AG09309 (cell line): ENCODE measurements around the gene APOL2.

Source experiments
- DNase-seq: peaks from one replicate; pipeline ENCODE4 v3.0.0-alpha.2; 2010; ENCODE audit warnings: low read depth
- H3K4me3 ChIP-seq: 2 replicates; pipeline ENCODE4 v1.5.1; 2011; ENCODE audit warnings: mild to moderate bottlenecking, low read depth, low read length, moderate library complexity; ENCODE audit not compliant: control insufficient read depth
- TF ChIP-seq, protein P1 (sequence below): IDR thresholded peaks from 2 replicates; pipeline ENCODE4 v1.5.1; 2011; ENCODE audit warnings: mild to moderate bottlenecking, low read depth, low read length, inconsistent platforms; ENCODE audit not compliant: insufficient read depth, control insufficient read depth; ENCODE audit errors: missing control alignments

The APOL2 gene

DNA sequence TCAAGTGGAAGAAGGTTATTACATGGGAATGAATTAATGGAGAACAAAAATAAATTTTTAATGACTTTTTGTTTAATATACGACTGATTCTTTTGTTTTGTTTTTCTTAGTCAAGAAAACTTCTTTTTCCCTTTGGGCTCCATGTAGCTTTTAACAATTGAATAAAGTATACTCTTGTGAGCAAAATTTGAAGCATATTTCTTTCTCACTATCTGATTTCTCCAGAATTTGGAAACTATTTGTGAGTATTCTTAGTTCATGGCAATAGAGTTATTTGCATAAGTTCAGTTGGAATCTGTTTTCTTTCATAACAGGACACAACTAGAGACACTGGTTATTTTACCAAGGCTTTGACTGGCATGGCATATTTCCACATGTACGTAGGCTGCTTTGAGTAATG is 9.8 kb upstream of the APOL2 start:
- no peak overlapping the region for H3K4me3 ChIP-seq
- no peak for DNase-seq
- TF ChIP-seq, protein P1, sequence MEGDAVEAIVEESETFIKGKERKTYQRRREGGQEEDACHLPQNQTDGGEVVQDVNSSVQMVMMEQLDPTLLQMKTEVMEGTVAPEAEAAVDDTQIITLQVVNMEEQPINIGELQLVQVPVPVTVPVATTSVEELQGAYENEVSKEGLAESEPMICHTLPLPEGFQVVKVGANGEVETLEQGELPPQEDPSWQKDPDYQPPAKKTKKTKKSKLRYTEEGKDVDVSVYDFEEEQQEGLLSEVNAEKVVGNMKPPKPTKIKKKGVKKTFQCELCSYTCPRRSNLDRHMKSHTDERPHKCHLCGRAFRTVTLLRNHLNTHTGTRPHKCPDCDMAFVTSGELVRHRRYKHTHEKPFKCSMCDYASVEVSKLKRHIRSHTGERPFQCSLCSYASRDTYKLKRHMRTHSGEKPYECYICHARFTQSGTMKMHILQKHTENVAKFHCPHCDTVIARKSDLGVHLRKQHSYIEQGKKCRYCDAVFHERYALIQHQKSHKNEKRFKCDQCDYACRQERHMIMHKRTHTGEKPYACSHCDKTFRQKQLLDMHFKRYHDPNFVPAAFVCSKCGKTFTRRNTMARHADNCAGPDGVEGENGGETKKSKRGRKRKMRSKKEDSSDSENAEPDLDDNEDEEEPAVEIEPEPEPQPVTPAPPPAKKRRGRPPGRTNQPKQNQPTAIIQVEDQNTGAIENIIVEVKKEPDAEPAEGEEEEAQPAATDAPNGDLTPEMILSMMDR, result no peak

- no peak overlapping the region for H3K4me3 ChIP-seq
- TF ChIP-seq, protein P1, result no peak
- no peak for DNase-seq
Measured at GRCh38 chr22:36247955-36248354, 8.6 kb upstream of the APOL2 start.

GRCh38 chr22:36246718-36247117 is 7.4 kb upstream of the APOL2 start:
- TF ChIP-seq, protein P1, result no peak
- no peak overlapping the region for H3K4me3 ChIP-seq
- no peak for DNase-seq

DNA sequence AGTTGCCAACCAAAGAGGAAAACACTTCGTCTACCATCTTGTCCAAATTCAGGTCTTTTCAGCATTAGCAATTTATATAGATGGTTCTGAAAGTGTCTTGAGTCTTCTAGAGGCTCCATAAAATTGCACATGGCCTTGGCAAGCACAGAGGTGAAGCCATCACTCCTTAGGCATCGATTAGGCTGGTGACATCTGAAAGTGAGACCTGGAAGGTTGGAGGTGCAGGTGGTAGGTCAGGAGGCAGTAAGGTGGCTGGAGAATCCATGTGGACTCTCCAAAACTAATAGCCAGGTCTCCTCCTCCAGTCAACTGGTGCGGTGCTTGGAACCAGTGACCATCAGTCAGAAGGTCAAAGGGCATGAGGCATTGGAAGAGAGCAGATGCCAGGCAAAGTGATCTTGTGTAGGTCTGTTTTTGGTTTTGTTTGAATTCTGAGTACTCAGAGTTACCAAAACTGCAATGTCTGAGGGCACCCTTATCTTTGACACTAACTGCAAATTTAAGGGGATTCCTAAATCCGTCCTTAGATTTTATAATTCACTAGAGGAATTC is 6.6 kb upstream of the APOL2 start:
- no peak overlapping the region for H3K4me3 ChIP-seq
- no peak for DNase-seq
- TF ChIP-seq, protein P1, result no peak

GRCh38 chr22:36244522-36245391 is 5.4 kb upstream of the APOL2 start:
- TF ChIP-seq, protein P1, result no peak
- no peak overlapping the region for H3K4me3 ChIP-seq
- DNase-seq, result peak; percentile 28

DNA sequence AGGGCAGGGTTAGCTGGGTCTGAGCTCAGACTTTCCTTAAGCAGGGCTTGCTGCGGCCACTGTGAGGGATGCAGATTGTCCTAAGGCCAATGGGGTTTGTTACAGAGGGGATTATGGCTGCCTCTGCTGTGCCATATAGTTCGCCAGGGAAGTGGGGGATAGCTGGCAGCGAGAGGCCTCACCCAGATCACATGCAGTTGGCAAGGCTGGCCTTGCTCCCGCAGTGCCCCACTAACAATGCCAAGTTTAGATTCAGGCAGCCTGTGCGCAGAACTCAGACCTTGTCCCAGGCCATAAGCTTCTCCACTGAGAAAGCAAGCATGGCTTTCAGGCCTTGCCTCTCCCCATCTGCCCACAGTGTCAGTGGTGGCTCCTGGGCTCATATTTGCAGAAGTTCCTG is 4.7 kb upstream of the APOL2 start:
- TF ChIP-seq, protein P1, result no peak
- no peak overlapping the region for H3K4me3 ChIP-seq
- DNase-seq, result no peak
